Measurements from ENCODE around the gene JOSD1. TPM values are rescaled to one million over a fixed set of nuclear protein-coding genes. Genes with fewer than 3 reads are reported as not detected.

The JOSD1 gene
- 10 to 100 TPM; 60.5 to 80.8 (median 61.3) TPM for total RNA-seq

DNA sequence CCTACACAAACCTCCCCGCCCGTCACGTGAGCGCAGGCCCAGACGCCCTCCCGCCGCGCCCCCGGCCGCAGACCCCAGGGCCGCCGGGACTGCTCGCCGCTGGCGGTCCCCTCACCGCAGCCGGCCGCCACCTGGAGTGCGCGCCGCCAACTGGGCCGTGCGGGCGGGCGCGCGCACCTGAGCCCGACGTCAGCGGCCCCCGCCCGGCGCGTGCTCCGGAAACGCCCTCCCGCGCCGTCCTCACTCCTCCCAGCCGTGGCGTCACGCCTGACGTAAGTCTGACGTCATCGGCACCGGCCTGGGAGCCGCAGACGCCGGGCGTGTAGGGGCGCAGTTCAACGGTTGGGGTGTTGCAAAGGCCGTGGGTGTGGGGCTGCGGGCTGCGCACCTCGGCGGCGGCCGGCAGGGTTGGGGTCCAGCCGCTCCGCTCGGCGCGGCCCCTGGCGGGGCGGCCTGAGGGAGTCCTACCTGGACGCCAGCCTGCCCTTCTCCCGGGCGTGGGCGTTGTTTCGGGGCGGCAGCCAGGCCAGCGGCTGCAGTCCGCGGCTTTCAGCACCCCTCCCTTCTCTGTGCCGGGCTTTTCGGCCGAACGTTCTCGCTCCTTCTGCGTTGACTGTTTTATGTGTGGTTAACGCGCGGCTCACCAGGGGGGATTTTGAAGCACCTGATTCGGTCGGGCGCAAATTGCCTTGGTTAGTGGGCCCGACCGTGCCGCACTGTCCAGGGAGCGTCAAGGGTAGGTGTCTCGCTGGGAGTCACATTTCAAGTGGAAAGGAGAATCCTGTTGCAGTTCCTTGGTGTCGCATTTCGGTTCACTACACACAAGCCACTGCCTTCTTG lies at the start of gene JOSD1:
TSS of gene JOSD1 (minus strand) at position 155 of the 840 bp plus-strand sequence. CDS start 956 bp downstream, outside the sequence.
- intact Hi-C loops (cut with DNase I; ENCODE audit: low total_unique reads) = loop anchor here (10.0 kb wide), 1 partner anchor 54 kb away; the partner anchor contains the start of gene SUN2
- Histone ChIP-seq H3K4me3 (peak within 1 kb of the TSS; percentile 74 to 97 (median 89)), H3K27ac (peak within 1 kb of the TSS; percentile 91 to 99), H3K9me3 (no peaks in the 10 kb centered on the region), H3K27me3 (no peaks in the 10 kb centered on the region), H3K4me1 (peaks cover 0 to 30% of the 10 kb centered on the region in 2 donors), H3K36me3 (no peaks in the 10 kb centered on the region)
- peak; percentile 92 to 97 for DNase-seq (ENCODE audit: low spot score in 2 of 2)
- peak; percentile 94 to 99 (median 97) for TF ChIP-seq POLR2AphosphoS5 (IDR thresholded peaks at IDR 0.05)
- TF ChIP-seq, protein P1, sequence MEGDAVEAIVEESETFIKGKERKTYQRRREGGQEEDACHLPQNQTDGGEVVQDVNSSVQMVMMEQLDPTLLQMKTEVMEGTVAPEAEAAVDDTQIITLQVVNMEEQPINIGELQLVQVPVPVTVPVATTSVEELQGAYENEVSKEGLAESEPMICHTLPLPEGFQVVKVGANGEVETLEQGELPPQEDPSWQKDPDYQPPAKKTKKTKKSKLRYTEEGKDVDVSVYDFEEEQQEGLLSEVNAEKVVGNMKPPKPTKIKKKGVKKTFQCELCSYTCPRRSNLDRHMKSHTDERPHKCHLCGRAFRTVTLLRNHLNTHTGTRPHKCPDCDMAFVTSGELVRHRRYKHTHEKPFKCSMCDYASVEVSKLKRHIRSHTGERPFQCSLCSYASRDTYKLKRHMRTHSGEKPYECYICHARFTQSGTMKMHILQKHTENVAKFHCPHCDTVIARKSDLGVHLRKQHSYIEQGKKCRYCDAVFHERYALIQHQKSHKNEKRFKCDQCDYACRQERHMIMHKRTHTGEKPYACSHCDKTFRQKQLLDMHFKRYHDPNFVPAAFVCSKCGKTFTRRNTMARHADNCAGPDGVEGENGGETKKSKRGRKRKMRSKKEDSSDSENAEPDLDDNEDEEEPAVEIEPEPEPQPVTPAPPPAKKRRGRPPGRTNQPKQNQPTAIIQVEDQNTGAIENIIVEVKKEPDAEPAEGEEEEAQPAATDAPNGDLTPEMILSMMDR (IDR thresholded peaks at IDR 0.05) = peak in 2 of 3 donors; percentile 7 to 42
- peak; percentile 88 for TF ChIP-seq POLR2A (IDR thresholded peaks at IDR 0.05)

DNA sequence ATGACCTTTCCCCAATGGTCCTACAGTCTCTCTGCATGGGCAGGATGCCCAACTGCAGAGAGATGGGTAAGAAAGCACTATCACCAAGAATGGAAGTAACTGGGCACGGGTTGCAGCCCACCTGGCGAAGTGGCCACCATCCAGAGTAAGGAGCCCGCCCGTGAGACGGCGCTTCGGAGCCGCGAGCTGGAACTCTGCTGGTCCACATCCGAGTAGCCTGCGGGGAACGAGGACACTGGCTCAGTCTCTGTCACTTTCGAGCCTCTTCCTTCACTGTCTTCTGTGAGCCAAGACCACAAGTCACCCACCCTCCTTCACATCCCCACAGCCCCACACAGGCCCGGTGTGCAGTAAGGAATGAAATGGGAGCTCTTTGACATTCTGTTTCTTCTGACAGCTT lies 49.4 kb upstream of the JOSD1 start:
- intact Hi-C loops (cut with DNase I; ENCODE audit: low total_unique reads) = loop anchor here (10.0 kb wide), 1 partner anchor 45 kb away; the partner anchor contains the start of genes GTPBP1 and JOSD1
- no peak for TF ChIP-seq POLR2AphosphoS5 (IDR thresholded peaks at IDR 0.05)

DNA sequence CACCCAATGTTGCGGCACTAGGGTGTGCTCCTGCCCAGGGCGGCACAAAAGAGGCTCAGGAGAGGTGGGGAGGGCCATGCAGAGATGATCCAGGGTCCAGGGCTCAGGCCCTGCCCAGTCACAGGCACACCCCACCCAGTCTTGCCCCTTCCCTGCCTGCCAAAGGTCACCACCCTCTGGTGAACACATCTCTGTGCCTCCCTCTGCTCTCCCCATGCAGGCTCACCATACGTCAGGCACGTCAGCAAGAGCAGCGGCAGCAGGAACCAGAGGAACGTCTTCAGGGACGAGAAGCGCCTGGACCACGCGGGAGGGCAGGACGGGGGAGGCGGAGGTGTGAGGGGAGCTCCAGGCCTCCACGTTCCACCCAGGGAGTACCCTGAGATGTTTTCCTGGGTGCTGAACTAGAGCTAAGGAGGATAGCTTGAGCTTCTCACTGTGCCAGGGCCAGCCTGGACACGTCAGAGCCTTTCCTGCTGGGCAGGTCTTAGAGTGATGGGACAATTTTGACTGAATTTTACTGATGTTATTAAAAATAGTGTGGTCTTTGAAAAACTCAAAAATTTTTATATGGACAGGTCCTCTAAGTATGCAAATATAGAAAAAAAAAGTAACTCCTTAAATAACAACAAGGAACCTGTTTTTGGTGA lies 47.9 kb upstream of the JOSD1 start:
- DNase-seq (ENCODE audit: low spot score in 2 of 2) = no peak
- Histone ChIP-seq H3K4me3 (no peak overlapping the region), H3K27ac (peak overlapping the region in 1 of 2 donors; percentile 6), H3K36me3 (peaks cover 26% of the 10 kb centered on the region), H3K27me3 (no peaks in the 10 kb centered on the region), H3K4me1 (peaks cover 4 to 28% of the 10 kb centered on the region in 2 donors), H3K9me3 (no peaks in the 10 kb centered on the region)
- TF ChIP-seq POLR2A (IDR thresholded peaks at IDR 0.05) (no peak), POLR2AphosphoS5 (IDR thresholded peaks at IDR 0.05) (no peak)
- TF ChIP-seq, protein P1 (IDR thresholded peaks at IDR 0.05) = no peak
- intact Hi-C loops (cut with DNase I; ENCODE audit: low total_unique reads) = no loop called here

More for the DNA sequence above, 49.4 kb upstream of the JOSD1 start:
- Histone ChIP-seq H3K36me3 (peaks cover 18% of the 10 kb centered on the region), H3K27ac (peak overlapping the region; percentile 77 to 96), H3K4me3 (no peak overlapping the region), H3K9me3 (no peaks in the 10 kb centered on the region), H3K4me1 (peaks cover 4 to 28% of the 10 kb centered on the region in 2 donors), H3K27me3 (no peaks in the 10 kb centered on the region)
- no peak for DNase-seq (ENCODE audit: low spot score in 2 of 2)

DNA sequence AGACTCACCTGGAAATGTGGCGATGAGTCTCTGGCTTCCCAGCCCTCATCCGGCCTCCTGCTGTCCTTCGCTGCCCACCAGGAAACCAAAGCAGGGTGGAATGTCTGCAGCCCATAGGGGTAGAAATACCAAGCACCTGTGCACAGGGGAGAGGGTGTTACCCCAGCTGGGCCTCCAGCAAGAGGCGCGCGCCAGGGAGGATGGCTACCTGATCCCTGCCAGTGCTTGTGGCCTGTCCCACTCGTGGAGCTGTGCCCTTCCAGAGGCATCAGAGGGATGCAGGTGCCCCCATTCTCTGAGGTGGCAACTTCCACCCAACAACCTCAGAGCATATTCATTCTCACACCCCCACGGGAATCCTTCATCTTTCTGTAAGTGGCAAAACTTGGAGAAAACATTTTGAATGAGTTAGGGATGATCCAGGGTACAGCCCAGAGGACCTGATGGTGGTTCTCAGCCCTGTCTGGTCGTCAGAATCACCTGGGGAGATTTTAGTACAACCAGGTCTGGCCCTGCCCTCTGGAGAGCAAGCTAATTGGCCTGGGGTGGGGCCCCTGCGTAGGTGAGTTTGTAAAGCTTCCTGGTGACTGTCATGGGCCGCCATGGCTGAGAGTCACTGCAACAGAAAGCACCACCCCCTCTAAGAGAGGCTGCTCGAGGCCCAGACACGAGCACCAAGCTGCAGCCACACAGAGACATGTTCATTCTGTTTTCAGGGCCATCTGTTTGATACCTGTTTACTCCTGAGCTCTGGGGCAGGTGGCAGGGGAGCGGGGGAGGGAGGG lies 45.1 kb upstream of the JOSD1 start:
- Histone ChIP-seq H3K4me3 (no peak overlapping the region), H3K36me3 (peaks cover 40% of the 10 kb centered on the region), H3K27me3 (no peaks in the 10 kb centered on the region), H3K4me1 (peaks cover 0 to 7% of the 10 kb centered on the region in 2 donors), H3K9me3 (no peaks in the 10 kb centered on the region), H3K27ac (no peak overlapping the region)
- TF ChIP-seq POLR2AphosphoS5 (IDR thresholded peaks at IDR 0.05) (no peak), POLR2A (IDR thresholded peaks at IDR 0.05) (no peak)
- TF ChIP-seq, protein P1 (IDR thresholded peaks at IDR 0.05) = no peak
- no peak for DNase-seq (ENCODE audit: low spot score in 2 of 2)
- intact Hi-C loops (cut with DNase I; ENCODE audit: low total_unique reads) = no loop called here

DNA sequence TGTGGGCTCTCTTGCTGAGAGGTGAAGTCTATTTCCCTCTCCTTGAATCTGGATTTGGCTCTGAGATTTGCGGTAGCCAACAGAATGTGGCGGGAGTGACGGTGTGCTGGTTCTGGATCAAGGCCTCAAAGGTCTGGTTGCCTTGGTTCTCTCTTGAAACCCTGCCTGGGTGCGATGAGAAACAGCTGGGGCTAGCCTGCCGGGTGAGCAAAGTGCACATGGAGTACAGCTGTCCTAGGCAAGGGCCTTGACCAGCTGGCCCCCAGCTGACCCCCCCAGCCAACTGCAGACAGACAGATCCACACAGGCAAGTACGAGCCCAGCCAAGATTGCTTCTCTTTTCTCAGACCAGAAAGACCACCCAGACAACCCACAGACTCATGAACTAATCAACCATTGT lies 44.2 kb upstream of the JOSD1 start:
- Histone ChIP-seq H3K4me1 (no peaks in the 10 kb centered on the region), H3K27ac (no peak overlapping the region), H3K36me3 (peaks cover 42% of the 10 kb centered on the region), H3K27me3 (no peaks in the 10 kb centered on the region), H3K9me3 (no peaks in the 10 kb centered on the region), H3K4me3 (no peak overlapping the region)
- DNase-seq (ENCODE audit: low spot score in 2 of 2) = no peak
- intact Hi-C loops (cut with DNase I; ENCODE audit: low total_unique reads) = loop anchor here (5.0 kb wide), 1 partner anchor 897 kb away; no protein-coding TSS in a partner anchor
- no peak for TF ChIP-seq POLR2A (IDR thresholded peaks at IDR 0.05)
- TF ChIP-seq POLR2AphosphoS5 (IDR thresholded peaks at IDR 0.05) = no peak

All from breast epithelium (tissue), 4 donors.